DND-41 (cell line): ENCODE data around the gene DDX56.

Experiments
- ATAC-seq: fragments of 200-7000 bp; cut with Tn5 transposase; 3 replicates; pipeline ENCODE4 v1.9.1; 2021; ENCODE audit warnings: low read depth; ENCODE audit not compliant: insufficient read depth
- DNase-seq: peaks from one replicate; pipeline ENCODE4 v3.0.0-alpha.2; 2020
- H2AFZ ChIP-seq: 2 replicates; pipeline ENCODE4 v1.6.0; 2012; ENCODE audit warnings: low read depth, low read length
- H3K27ac ChIP-seq: 2 replicates; pipeline ENCODE4 v1.5.1; 2012; ENCODE audit warnings: low read length, inconsistent platforms
- H3K27me3 ChIP-seq: fragments of 200-600 bp; sonication (generic); 2 replicates; pipeline ENCODE4 v1.6.0; 2012; ENCODE audit warnings: low read length, mild to moderate bottlenecking, inconsistent platforms; ENCODE audit not compliant: insufficient read depth, poor library complexity
- H3K36me3 ChIP-seq: 2 replicates; pipeline ENCODE4 v1.5.1; 2012; ENCODE audit warnings: low read length, inconsistent platforms; ENCODE audit not compliant: insufficient read depth
- H3K4me1 ChIP-seq: 2 replicates; pipeline ENCODE4 v1.5.1; 2012; ENCODE audit warnings: mild to moderate bottlenecking, low read length; ENCODE audit not compliant: insufficient read depth
- H3K4me2 ChIP-seq: 2 replicates; pipeline ENCODE4 v1.6.0; 2012; ENCODE audit warnings: mild to moderate bottlenecking, moderate library complexity, low read length, inconsistent platforms; ENCODE audit not compliant: insufficient read depth
- H3K4me3 ChIP-seq, 2 experiments: fragments of 200-600 bp in 1 of 2; shearing (Covaris generic) in 1 of 2; 2 replicates each; pipeline ENCODE4 v1.5.1; 2012 to 2016; ENCODE audit warnings: inconsistent platforms in 2 of 2, low read length in 2 of 2, mild to moderate bottlenecking in 2 of 2, low read depth in 1 of 2, moderate library complexity in 1 of 2
- H3K79me2 ChIP-seq: 2 replicates; pipeline ENCODE4 v1.6.0; 2012; ENCODE audit warnings: low read length, inconsistent platforms; ENCODE audit not compliant: insufficient read depth
- H3K9ac ChIP-seq: 2 replicates; pipeline ENCODE4 v1.6.0; 2012; ENCODE audit warnings: low read depth, mild to moderate bottlenecking, inconsistent platforms, low read length, moderate library complexity
- H3K9me3 ChIP-seq: 2 replicates; pipeline ENCODE4 v1.5.1; 2012; ENCODE audit warnings: low read length, moderate library complexity, mild to moderate bottlenecking, inconsistent platforms; ENCODE audit not compliant: insufficient read depth, severe bottlenecking
- H4K20me1 ChIP-seq: 2 replicates; pipeline ENCODE4 v1.6.0; 2012; ENCODE audit warnings: low read length; ENCODE audit not compliant: insufficient read depth
- CTCF ChIP-seq: IDR thresholded peaks from 2 replicates; pipeline ENCODE4 v1.5.1; 2012; ENCODE audit warnings: borderline replicate concordance, low read length, moderate library complexity, mild to moderate bottlenecking; ENCODE audit not compliant: poor library complexity, severe bottlenecking; ENCODE audit errors: extremely low read depth
- EZH2 ChIP-seq: IDR thresholded peaks from 3 replicates; pipeline ENCODE4 v1.6.1; 2012; ENCODE audit warnings: borderline replicate concordance, low read depth, mild to moderate bottlenecking, moderate library complexity, low read length, inconsistent platforms; ENCODE audit not compliant: severe bottlenecking

Gene DDX56

DNA sequence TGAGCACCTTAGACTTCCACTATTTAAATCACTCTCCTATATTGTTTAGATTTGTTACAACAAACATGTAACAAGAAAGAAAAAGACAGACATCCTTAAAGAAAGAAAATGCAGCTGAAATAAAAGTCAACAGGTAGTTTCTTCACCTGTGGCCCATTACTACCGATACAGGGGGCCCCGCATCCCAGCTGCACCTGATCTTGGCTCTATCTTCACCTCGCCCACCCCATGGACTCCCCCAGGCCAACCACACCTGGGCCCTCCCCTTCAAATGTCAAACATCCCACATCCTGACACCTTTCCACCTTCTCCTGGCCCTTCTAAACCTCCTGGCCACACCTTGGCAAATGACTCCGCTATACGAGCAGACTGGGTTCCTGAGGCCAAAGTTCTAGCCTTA lies 7.0 kb downstream of the DDX56 start:
- Histone ChIP-seq H3K4me3 (no peak overlapping the region), H2AFZ (no peak overlapping the region), H3K36me3 (peaks cover 76% of the 10 kb centered on the region), H3K27ac (no peak overlapping the region), H3K79me2 (peaks cover 5% of the 10 kb centered on the region; the same call in 1 of the 2 replicates), H3K4me2 (no peak overlapping the region), H3K4me1 (peaks cover 2% of the 10 kb centered on the region; the same call in 1 of the 2 replicates), H3K9ac (no peak overlapping the region), H3K9me3 (no peaks in the 10 kb centered on the region), H4K20me1 (peaks cover 54% of the 10 kb centered on the region), H3K27me3 (no peaks in the 10 kb centered on the region)
- DNase-seq (no peak), ATAC-seq (no peak)
- TF ChIP-seq EZH2, result no peak
- no peak for TF ChIP-seq CTCF

- TF ChIP-seq EZH2, result no peak
- no peak for TF ChIP-seq CTCF
- H3K4me1 ChIP-seq, result no peaks in the 10 kb centered on the region
- no peak overlapping the region for H3K27ac ChIP-seq
- H3K4me2 ChIP-seq, result no peak overlapping the region
- H2AFZ ChIP-seq, result no peak overlapping the region
- no peaks in the 10 kb centered on the region for H3K9me3 ChIP-seq
- H4K20me1 ChIP-seq, result peaks cover 54% of the 10 kb centered on the region
- peaks cover 69% of the 10 kb centered on the region for H3K36me3 ChIP-seq
- DNase-seq, result no peak
- no peak overlapping the region for H3K4me3 ChIP-seq
- ATAC-seq, result peak; percentile 55
- H3K79me2 ChIP-seq, result no peaks in the 10 kb centered on the region
- no peak overlapping the region for H3K9ac ChIP-seq
- no peaks in the 10 kb centered on the region for H3K27me3 ChIP-seq
Measured at GRCh38 chr7:44565795-44566559, 7.7 kb downstream of the DDX56 start.

- ATAC-seq (peak; percentile 80), DNase-seq (peak; percentile 64)
- Histone ChIP-seq H3K79me2 (no peaks in the 10 kb centered on the region), H3K27me3 (no peaks in the 10 kb centered on the region), H3K36me3 (peaks cover 62% of the 10 kb centered on the region), H3K4me3 (no peak overlapping the region), H3K4me2 (no peak overlapping the region), H3K4me1 (no peaks in the 10 kb centered on the region), H2AFZ (no peak overlapping the region), H3K9me3 (no peaks in the 10 kb centered on the region), H3K27ac (no peak overlapping the region), H4K20me1 (peaks cover 54% of the 10 kb centered on the region), H3K9ac (no peak overlapping the region)
- TF ChIP-seq EZH2 (no peak), CTCF (peak; percentile 93)
Measured at GRCh38 chr7:44565097-44565794, 8.5 kb downstream of the DDX56 start.
